Sigmoid colon (tissue), 7 donors: ENCODE measurements around the gene CTR9. TPM values are rescaled to one million over a fixed set of nuclear protein-coding genes. Genes with fewer than 3 reads are reported as not detected.
A peak's percentile ranks its signal among the peaks of the same experiment; 100 is the strongest.

Experiments
- DNase-seq: peaks from one replicate; pipeline ENCODE4 v3.0.0-alpha.2; 2019
- H3K27ac ChIP-seq, 4 donors: fragments of 200-600 bp; sonication (generic); one replicate each; pipeline ENCODE4 v1.5.1; 2016 to 2019; ENCODE audit warnings: mild to moderate bottlenecking in 1 of 4
- H3K27me3 ChIP-seq, 3 donors: fragments of 200-600 bp; sonication (generic); one replicate each; pipeline ENCODE4 v1.5.1; 2019; ENCODE audit warnings: mild to moderate bottlenecking in 1 of 3
- H3K36me3 ChIP-seq, 4 donors: fragments of 200-600 bp; sonication (generic); one replicate each; pipeline ENCODE4 v1.5.1; 2016 to 2019
- H3K4me1 ChIP-seq, 4 donors: fragments of 200-600 bp; sonication (generic); one replicate each; pipeline ENCODE4 v1.5.1; 2017 to 2019
- H3K4me3 ChIP-seq, 4 donors: fragments of 200-600 bp; sonication (generic); one replicate each; pipeline ENCODE4 v1.5.1; 2017 to 2019; ENCODE audit warnings: mild to moderate bottlenecking in 2 of 4, moderate library complexity in 1 of 4
- H3K9me3 ChIP-seq, 4 donors: fragments of 200-600 bp in 3 of 4; sonication (generic) in 3 of 4; one replicate each; pipeline versions ENCODE4 v1.5.1 to v1.6.1; 2013 to 2019
- EP300 ChIP-seq, 4 donors: sonication (generic); formaldehyde crosslinking; IDR thresholded peaks; one replicate each; pipeline ENCODE4 v1.6.1; 2017; ENCODE audit warnings: antibody characterized with exemption in 4 of 4
- POLR2A ChIP-seq, 2 donors: fragments of 450-650 bp; IDR thresholded peaks; one replicate each; pipeline ENCODE4 v1.6.1; 2016; ENCODE audit warnings: antibody characterized with exemption in 2 of 2, mild to moderate bottlenecking in 2 of 2, moderate library complexity in 2 of 2
- POLR2AphosphoS5 ChIP-seq, 4 donors: sonication (generic); formaldehyde crosslinking; IDR thresholded peaks; one replicate each; pipeline ENCODE4 v1.6.1; 2017; ENCODE audit warnings: antibody characterized with exemption in 4 of 4
- WGBS, 2 donors: extraction: QIAGEN DNeasy Blood & Tissue Kit; methylation state at CpG; one replicate each; pipeline ENCODE4 v1.1.7; 2013; 5-methylcytosine and 5-hydroxymethylcytosine counted together
- intact Hi-C: fragments of 100-400 bp; cut with DNase I; formaldehyde crosslinking; loops from one replicate; pipeline ENCODE4 v1.15.1; 2023
- polyA plus RNA-seq, 3 donors: library from polyadenylated mRNA; stranded (reverse); fragments of 200-250 nt; gene quantifications; one replicate each; pipeline ENCODE4 v1.2.3, GENCODE V29; 2013
- total RNA-seq, 4 donors: library from RNA; depleted of rRNA; stranded (reverse); fragments of >200 nt; gene quantifications; one replicate each; pipeline ENCODE4 v1.1.0, GENCODE V29; 2016
- TF ChIP-seq, protein P1 (sequence below), 4 experiments: fragments of 450-650 bp in 3 of 4; fragments of 200-600 bp in 1 of 4; IDR thresholded peaks; one replicate each; pipeline ENCODE4 v1.5.1; 2016 to 2019; ENCODE audit warnings: antibody characterized with exemption in 4 of 4, mild to moderate bottlenecking in 3 of 4, moderate library complexity in 2 of 4
- donor health status: healthy with polysubstance abuse.
- donor health status: Bipolar disorder and iron deficiency.
- donor health status: healthy.

Gene CTR9
- total and polyA plus RNA-seq, 7 donors = 11.6 to 18.4 (median 15.6) TPM

DNA sequence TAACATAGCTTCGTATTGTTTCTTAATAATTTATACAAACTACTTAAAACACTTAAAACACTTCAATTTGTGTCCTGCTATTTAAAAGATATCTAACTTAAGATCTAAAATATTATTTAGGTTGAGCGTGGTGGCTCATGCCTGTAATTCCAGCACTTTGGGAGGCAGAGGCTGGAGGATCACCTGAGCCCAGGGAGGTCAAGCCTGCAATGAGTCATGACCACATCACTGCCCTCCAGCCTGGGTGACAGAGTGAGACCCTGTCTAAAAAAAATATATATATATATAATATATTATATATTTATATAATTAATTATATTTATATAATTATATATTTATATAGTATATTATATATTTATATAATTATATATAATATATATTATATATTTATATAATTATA is 4.2 kb upstream of the CTR9 start:
- DNase-seq = no peak
- Histone ChIP-seq H3K27me3 (no peaks in the 10 kb centered on the region), H3K4me1 (peaks cover 0 to 7% (median 2%) of the 10 kb centered on the region in 4 donors), H3K4me3 (no peak overlapping the region), H3K9me3 (no peaks in the 10 kb centered on the region), H3K27ac (no peak overlapping the region), H3K36me3 (no peaks in the 10 kb centered on the region)
- WGBS, 2 donors = 97 to 99% methylated on average over 2 of the region's 2 CpGs
- no peak for TF ChIP-seq POLR2A (IDR thresholded peaks at IDR 0.05)
- intact Hi-C loops = no loop called here

DNA sequence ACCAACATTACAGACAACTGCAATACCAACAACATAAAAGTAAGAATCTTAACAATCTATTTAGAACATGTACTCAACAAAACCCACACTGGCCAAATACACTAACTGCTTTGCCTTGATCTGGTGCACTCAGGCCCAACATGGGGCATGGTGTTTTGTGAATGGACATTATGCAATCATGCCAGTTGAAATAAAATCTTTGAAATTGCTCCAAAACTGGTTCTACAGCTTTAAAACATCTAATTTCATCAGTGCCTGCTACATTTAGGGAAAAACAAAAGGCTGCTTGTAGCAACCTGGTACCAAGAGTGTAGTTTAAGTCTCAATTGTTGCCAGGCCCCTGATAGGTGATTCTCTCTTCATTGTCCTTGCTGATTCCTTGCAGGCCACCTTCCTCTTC is 3.3 kb upstream of the CTR9 start:
- Histone ChIP-seq H3K36me3 (no peaks in the 10 kb centered on the region), H3K4me3 (no peak overlapping the region), H3K27ac (no peak overlapping the region), H3K27me3 (no peaks in the 10 kb centered on the region), H3K9me3 (no peaks in the 10 kb centered on the region), H3K4me1 (peaks cover 0 to 16% (median 10%) of the 10 kb centered on the region in 4 donors)
- DNase-seq = no peak
- TF ChIP-seq EP300 (IDR thresholded peaks at IDR 0.05) = no peak
- TF ChIP-seq POLR2A (IDR thresholded peaks at IDR 0.05) = no peak
- no peak for TF ChIP-seq POLR2AphosphoS5 (IDR thresholded peaks at IDR 0.05)
- TF ChIP-seq, protein P1, sequence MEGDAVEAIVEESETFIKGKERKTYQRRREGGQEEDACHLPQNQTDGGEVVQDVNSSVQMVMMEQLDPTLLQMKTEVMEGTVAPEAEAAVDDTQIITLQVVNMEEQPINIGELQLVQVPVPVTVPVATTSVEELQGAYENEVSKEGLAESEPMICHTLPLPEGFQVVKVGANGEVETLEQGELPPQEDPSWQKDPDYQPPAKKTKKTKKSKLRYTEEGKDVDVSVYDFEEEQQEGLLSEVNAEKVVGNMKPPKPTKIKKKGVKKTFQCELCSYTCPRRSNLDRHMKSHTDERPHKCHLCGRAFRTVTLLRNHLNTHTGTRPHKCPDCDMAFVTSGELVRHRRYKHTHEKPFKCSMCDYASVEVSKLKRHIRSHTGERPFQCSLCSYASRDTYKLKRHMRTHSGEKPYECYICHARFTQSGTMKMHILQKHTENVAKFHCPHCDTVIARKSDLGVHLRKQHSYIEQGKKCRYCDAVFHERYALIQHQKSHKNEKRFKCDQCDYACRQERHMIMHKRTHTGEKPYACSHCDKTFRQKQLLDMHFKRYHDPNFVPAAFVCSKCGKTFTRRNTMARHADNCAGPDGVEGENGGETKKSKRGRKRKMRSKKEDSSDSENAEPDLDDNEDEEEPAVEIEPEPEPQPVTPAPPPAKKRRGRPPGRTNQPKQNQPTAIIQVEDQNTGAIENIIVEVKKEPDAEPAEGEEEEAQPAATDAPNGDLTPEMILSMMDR (IDR thresholded peaks at IDR 0.05) = no peak
- intact Hi-C loops = no loop called here

DNA sequence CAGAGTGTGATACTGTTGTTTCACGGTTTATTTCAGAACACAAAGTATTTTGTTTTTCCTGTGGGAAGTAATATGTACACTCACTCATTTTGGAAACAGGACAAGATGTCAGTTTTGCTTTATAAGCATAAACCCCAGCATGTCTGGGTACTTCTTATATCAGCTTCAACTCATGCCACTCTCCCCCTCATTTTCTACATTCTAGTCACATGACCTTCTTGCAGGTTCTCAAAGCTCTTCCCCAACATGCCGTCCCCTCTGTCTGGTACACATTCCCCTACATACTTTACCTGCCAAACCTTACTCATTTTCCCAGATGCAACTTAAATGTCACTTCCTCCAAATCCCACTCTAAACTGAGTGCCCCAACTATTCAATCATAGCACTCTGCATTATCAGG is 1.6 kb upstream of the CTR9 start:
- no peaks in the 10 kb centered on the region for H3K9me3 ChIP-seq
- 87 to 88% methylated on average over 2 of the region's 2 CpGs for WGBS, 2 donors
- intact Hi-C loops = no loop called here
- H3K36me3 ChIP-seq = peaks cover 0 to 16% (median 0%) of the 10 kb centered on the region in 4 donors
- H3K27me3 ChIP-seq = no peaks in the 10 kb centered on the region
- H3K4me3 ChIP-seq = no peak overlapping the region
- TF ChIP-seq POLR2AphosphoS5 (IDR thresholded peaks at IDR 0.05) (no peak), POLR2A (IDR thresholded peaks at IDR 0.05) (no peak), EP300 (IDR thresholded peaks at IDR 0.05) (no peak)
- TF ChIP-seq, protein P1 (IDR thresholded peaks at IDR 0.05) = no peak
- peaks cover 0 to 17% (median 13%) of the 10 kb centered on the region in 4 donors for H3K4me1 ChIP-seq
- no peak overlapping the region for H3K27ac ChIP-seq
- DNase-seq = no peak

DNA sequence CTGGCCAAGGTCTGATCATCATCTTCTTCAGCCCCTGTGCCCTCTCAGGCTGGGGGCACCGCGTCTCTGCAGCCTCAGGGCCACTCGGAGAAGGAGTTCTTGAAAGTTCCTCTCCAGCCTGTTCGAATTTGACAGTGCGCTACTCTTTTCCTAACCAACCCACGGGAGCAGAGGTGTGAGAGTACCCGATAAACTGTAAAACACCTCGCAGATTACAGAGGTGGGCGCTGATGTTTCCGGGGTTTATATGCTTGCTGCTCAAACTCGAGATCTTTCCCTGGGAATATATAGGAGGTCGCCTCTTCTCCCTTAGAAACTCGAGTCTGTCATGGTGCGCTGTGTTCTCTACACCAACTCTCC is 515 bp downstream of the CTR9 start:
- TF ChIP-seq POLR2A (IDR thresholded peaks at IDR 0.05) (no peak), EP300 (IDR thresholded peaks at IDR 0.05) (no peak), POLR2AphosphoS5 (IDR thresholded peaks at IDR 0.05) (no peak)
- TF ChIP-seq, protein P1 (IDR thresholded peaks at IDR 0.05) = no peak
- peaks cover 0 to 36% (median 7%) of the 10 kb centered on the region in 4 donors for H3K36me3 ChIP-seq
- peaks cover 0 to 17% (median 13%) of the 10 kb centered on the region in 4 donors for H3K4me1 ChIP-seq
- peak overlapping the region; percentile 88 to 94 (median 92) for H3K27ac ChIP-seq
- DNase-seq = no peak
- WGBS, 2 donors = 0 to 1% methylated on average over 14 of the region's 14 CpGs
- H3K4me3 ChIP-seq = peak overlapping the region; percentile 70 to 93 (median 84)
- intact Hi-C loops = no loop called here
- H3K9me3 ChIP-seq = no peaks in the 10 kb centered on the region
- no peaks in the 10 kb centered on the region for H3K27me3 ChIP-seq

DNA sequence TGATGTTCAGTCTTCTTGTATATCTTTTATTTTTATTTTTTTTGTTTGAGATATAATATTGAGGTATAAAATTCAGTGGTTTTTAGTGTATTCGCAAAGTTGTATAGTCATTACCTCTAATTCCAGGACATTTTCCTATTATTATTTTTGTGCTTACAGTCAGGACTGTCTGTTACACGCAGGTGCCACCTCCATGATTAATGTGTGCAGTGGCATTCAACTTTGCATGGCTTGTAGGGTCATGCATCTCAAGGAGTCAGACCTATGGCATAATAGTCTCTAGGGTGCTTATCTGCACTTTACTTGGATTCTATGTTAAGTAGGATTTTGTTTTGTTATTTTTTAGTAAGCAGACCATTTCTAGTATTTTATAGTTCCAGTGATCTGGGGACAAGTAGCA is 1.0 kb downstream of the CTR9 start:
- H3K4me3 ChIP-seq = peak overlapping the region; percentile 70 to 93 (median 84)
- intact Hi-C loops = no loop called here
- WGBS, 2 donors = 13 to 39% methylated on average over 2 of the region's 2 CpGs
- TF ChIP-seq, protein P1 (IDR thresholded peaks at IDR 0.05) = no peak
- no peak for TF ChIP-seq EP300 (IDR thresholded peaks at IDR 0.05)
- no peak for TF ChIP-seq POLR2A (IDR thresholded peaks at IDR 0.05)
- no peak for TF ChIP-seq POLR2AphosphoS5 (IDR thresholded peaks at IDR 0.05)
- H3K27ac ChIP-seq = peak overlapping the region in 2 of 4 donors; percentile 88 to 94
- H3K36me3 ChIP-seq = peaks cover 0 to 41% (median 9%) of the 10 kb centered on the region in 4 donors
- H3K27me3 ChIP-seq = no peaks in the 10 kb centered on the region
- H3K4me1 ChIP-seq = peaks cover 0 to 17% (median 13%) of the 10 kb centered on the region in 4 donors
- no peaks in the 10 kb centered on the region for H3K9me3 ChIP-seq
- DNase-seq = no peak
